SH-SY5Y (cell line): ENCODE data around the gene DIPK1B.

Experiments
- GATA2 ChIP-seq: IDR thresholded peaks from 2 replicates; pipeline ENCODE4 v1.6.1; 2011; ENCODE audit warnings: mild to moderate bottlenecking, low read depth, low read length
- GATA3 ChIP-seq: IDR thresholded peaks from 2 replicates; pipeline ENCODE4 v1.6.1; 2011; ENCODE audit warnings: low read depth, mild to moderate bottlenecking, low read length, moderate library complexity

Gene DIPK1B

GRCh38 chr9:136711751-136712689 is at the start of gene DIPK1B:
DIPK1B (plus strand) TSS chr9:136712572; CDS start chr9:136712666, 94 bp downstream.
- TF ChIP-seq GATA2: no peak
- no peak for TF ChIP-seq GATA3

DNA sequence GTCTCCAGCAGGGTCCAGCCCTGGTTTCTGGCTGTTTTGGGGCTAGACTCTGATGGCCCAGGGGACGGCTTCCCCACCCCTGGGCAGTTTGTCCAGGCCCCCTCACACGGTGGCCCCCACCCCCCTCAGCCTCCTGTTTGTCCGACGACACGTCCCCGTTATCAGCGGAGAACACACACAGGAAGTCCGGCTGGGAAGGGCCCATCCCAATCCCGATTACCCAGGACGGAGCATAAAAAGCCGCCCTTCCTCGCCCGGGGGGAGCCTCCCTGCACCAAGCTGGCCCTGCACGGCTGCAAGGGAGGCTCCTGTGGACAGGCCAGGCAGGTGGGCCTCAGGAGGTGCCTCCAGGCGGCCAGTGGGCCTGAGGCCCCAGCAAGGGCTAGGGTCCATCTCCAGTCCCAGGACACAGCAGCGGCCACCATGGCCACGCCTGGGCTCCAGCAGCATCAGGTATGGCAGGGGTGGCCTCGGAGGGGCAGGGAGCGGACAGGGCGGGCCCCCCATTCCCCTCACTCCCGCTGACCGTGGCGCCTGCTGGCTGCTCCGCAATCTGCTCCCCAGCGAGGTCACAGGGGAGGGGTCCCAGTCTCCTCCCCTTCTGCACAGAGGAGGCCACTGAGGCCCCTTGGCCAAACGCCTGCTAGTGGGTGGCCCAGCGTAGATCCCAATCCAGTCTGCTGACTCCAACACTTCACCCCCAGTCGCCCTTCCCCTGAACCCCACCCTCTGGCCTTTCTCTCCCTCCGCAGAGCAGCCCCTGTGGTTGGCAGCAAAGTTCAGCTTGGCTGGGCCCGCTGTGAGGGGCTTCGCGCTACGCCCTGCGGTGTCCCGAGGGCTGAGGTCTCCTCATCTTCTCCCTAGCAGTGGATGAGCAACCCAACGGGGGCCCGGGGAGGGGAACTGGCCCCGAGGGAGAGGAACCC is 49.5 kb upstream of the DIPK1B start, which contains the start of gene EGFL7:
Gene EGFL7 (plus strand): TSS at position 261 of the 926 bp plus-strand sequence. CDS start 5,367 bp downstream, outside the sequence.
- TF ChIP-seq GATA3: no peak
- TF ChIP-seq GATA2: no peak

GRCh38 chr9:136664000-136664915 is 48.1 kb upstream of the DIPK1B start:
- TF ChIP-seq GATA3 (no peak), GATA2 (no peak)

DNA sequence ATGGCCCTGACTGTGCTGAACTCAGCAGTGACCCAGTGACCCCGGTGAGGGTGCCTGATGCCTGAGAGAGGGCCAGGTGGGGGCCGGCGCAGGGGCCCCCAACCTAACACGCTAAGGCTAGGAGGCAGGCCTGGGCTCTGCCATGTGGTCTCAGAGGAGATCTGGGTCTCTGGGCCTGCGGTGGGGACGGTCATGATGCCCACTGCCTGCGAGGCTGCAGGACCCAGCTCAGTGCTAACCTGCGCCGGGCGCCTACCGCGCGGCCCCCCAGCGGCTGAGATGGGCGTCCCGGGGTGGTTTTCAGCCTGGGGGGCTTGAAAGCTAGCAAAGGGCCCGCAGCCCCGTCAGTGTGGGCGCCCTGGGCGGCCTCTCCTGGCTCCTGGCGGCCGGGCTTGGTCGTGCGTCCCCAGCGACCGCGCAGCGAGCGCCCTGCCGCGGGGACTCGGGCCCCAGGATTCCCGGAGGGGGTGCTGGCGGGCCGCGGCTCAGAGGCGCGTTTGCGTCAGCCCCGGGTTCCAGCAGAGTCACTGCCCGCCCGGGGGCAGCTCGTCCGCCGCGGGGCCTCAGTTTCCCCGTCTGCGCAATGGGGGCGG is 47.2 kb upstream of the DIPK1B start:
- TF ChIP-seq GATA3 (no peak), GATA2 (no peak)

DNA sequence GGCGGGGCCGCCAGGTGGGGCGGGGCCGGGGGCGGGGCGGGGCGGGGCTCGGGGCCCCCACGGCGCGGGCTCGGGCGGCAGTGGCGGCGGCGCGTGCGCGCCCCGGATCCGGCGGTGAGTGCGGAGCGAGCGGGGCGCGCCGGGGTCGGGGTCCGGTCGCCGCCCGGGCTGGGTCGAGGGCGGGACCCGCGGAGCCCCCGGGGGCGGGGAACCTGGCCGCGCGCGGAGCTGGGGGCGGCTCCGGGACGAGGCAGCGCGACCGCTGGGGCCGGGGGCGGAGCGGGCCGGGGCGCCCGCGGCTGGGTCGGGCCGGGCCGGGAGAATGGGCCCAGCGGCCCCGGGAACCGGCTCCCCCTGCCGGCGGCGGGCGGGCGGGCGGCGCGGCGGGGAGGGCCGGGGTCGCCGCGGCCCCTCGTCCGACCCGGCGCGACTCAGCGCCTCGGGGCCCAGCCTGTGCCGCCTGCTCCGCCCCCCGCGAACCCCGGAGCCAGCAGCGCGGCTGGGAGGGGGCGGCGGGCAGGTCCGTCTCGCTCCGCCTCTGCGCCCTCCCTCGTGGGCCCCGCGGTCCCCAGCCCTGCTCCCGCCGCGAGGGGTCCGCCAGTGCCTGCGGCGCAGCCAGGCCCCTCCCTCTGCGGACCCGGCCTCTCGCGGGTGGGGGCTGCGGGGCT is 46.5 kb upstream of the DIPK1B start:
- TF ChIP-seq GATA3 (no peak), GATA2 (no peak)

GRCh38 chr9:136666372-136667213 is 45.8 kb upstream of the DIPK1B start:
- TF ChIP-seq GATA3 (no peak), GATA2 (no peak)

GRCh38 chr9:136667214-136667939 is 45.0 kb upstream of the DIPK1B start:
- TF ChIP-seq GATA3 (no peak), GATA2 (no peak)

GRCh38 chr9:136667940-136668760 is 44.2 kb upstream of the DIPK1B start:
- no peak for TF ChIP-seq GATA3
- TF ChIP-seq GATA2: no peak

DNA sequence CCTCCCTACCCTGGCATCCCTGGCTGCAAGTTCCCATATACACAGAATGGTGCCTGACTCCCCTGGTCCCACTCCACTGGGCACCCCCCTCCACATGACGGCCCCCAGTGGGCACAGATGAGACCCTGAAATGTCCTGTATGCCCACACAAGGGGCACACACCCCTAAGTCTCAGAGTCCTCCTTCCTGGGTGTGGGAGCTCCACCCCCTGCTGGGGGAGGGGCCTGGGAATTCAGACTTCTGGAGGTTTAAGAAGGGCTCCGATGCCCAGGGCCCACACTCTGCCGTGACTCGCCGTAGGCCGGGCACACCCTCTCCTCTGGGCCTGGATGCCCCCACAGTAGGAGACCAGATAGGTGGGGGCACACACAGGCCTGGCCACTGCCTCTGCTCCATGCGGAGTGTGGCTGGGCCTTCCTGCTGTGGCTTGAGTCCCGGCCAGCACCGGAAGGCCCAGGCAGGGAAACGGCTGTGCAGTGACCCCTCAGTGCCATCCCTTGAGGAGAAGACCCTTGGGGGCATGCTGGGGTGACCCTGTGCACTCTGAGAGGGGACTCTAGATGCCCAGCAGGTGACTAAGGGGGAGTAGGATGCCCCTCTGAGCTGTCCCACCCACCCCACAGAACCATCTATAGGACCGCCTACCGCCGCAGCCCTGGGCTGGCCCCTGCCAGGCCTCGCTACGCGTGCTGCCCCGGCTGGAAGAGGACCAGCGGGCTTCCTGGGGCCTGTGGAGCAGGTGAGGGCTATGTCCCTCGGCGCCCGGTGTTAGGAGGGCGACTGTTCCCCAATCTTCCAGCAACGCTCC is 43.2 kb upstream of the DIPK1B start:
- no peak for TF ChIP-seq GATA2
- TF ChIP-seq GATA3: no peak

DNA sequence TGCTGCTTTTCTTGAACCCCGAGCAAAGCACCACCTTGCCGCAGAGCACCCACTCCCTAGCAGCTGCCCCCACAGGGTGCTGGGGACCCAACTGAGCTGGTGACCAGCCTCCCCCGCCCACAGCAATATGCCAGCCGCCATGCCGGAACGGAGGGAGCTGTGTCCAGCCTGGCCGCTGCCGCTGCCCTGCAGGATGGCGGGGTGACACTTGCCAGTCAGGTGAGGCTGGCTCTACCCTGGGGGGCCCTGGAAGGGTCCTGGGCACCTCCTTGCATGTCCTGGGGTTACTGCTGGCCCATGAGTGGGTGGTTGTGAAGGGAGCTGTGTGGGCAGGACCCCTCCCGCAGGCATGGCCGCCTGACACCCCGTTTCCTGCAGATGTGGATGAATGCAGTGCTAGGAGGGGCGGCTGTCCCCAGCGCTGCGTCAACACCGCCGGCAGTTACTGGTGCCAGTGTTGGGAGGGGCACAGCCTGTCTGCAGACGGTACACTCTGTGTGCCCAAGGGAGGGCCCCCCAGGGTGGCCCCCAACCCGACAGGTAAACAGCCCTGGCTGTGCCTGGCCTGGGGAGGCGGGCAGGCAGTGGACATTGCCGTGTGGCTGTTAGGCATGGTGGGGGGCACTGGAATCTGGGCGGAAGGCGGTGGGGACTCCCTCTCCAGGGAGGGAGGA is 42.4 kb upstream of the DIPK1B start:
- TF ChIP-seq GATA2 (no peak), GATA3 (no peak)
